K562 (cell line): ENCODE data around the gene ERN1. TPM values are rescaled to one million over a fixed set of nuclear protein-coding genes. Genes with fewer than 3 reads are reported as not detected.
A peak's percentile ranks its signal among the peaks of the same experiment; 100 is the strongest.

Experiments
- ADNP ChIP-seq: fragments of 200-800 bp; sonication (Bioruptor generic); IDR thresholded peaks from 2 replicates; pipeline ENCODE4 v1.6.1; 2016; ENCODE audit warnings: missing genetic modification characterization, missing compliant biosample characterization
- ETV5 ChIP-seq: sonication (generic); formaldehyde crosslinking; IDR thresholded peaks from 2 replicates; pipeline ENCODE4 v1.4.0; 2020; ENCODE audit warnings: low read depth, mild to moderate bottlenecking, missing genetic modification reagents
- GATAD2A ChIP-seq: fragments of 450-650 bp; IDR thresholded peaks from 2 replicates; pipeline ENCODE4 v1.6.1; 2017
- HMBOX1 ChIP-seq: sonication (generic); IDR thresholded peaks from 2 replicates; pipeline ENCODE4 v1.6.1; 2016
- HNRNPH1 ChIP-seq: fragments of 200-400 bp; formaldehyde crosslinking; optimal IDR thresholded peaks from 2 replicates; pipeline ENCODE3; 2017; ENCODE audit warnings: low read depth, mild to moderate bottlenecking, low read length, moderate library complexity
- NFIX ChIP-seq: fragments of 250-450 bp; sonication (Bioruptor Pico); IDR thresholded peaks from 2 replicates; pipeline ENCODE4 v1.4.0; 2020; ENCODE audit warnings: low read depth, mild to moderate bottlenecking, moderate library complexity
- PPARD ChIP-seq: fragments of 250-450 bp; sonication (Bioruptor Pico); IDR thresholded peaks from 2 replicates; pipeline ENCODE4 v1.8.0; 2022; ENCODE audit warnings: inconsistent platforms, mild to moderate bottlenecking, moderate library complexity
- SIRT6 ChIP-seq: IDR thresholded peaks from one replicate; pipeline ENCODE4 v1.6.1; 2012; ENCODE audit warnings: low read depth, mild to moderate bottlenecking, control low read depth, inconsistent platforms, low read length, moderate library complexity
- SP2 ChIP-seq: IDR thresholded peaks from 2 replicates; pipeline ENCODE4 v1.6.1; 2011; ENCODE audit warnings: mild to moderate bottlenecking, low read depth, low read length, moderate library complexity; ENCODE audit not compliant: poor library complexity, severe bottlenecking; ENCODE audit errors: extremely low read depth
- SUPT5H ChIP-seq: fragments of 450-650 bp; IDR thresholded peaks from 2 replicates; pipeline ENCODE4 v1.6.1; 2016
- ZHX1 ChIP-seq: fragments of 150-350 bp; conservative IDR thresholded peaks from 2 replicates; pipeline ENCODE4 v1.6.1; 2014; ENCODE audit warnings: low read length
- ZNF121 ChIP-seq: sonication (generic); formaldehyde crosslinking; conservative IDR thresholded peaks from 2 replicates; pipeline ENCODE4 v1.8.0; 2022; ENCODE audit warnings: missing genetic modification reagents
- ZNF124 ChIP-seq: sonication (generic); formaldehyde crosslinking; IDR thresholded peaks from 2 replicates; pipeline ENCODE4 v1.8.1; 2022; ENCODE audit warnings: missing genetic modification reagents
- ZNF766 ChIP-seq: fragments of 200-800 bp; sonication (Bioruptor generic); conservative IDR thresholded peaks from 2 replicates; pipeline ENCODE4 v1.6.1; 2016; ENCODE audit warnings: missing genetic modification characterization, missing compliant biosample characterization
- polyA plus RNA-seq, 8 experiments: library from polyadenylated mRNA; depleted of rRNA in 4 of 8; stranded (reverse) in 5 of 8; unstranded in 3 of 8; fragments of >200 nt; fragmentation: Nextera tagmentation in 2 of 8; fragmentation: Illumina TruSeq in 1 of 8; extraction: Ambion mirVana in 2 of 8; extraction: Trizol in 1 of 8; gene quantifications; 2 replicates each; pipeline versions ENCODE4 v1.2.1 to v1.2.3, GENCODE V29; 2011 to 2014; ENCODE audit warnings: inconsistent platforms in 1 of 8, missing spikeins in 1 of 8
- total RNA-seq, 7 experiments: library from RNA; depleted of rRNA in 6 of 7; stranded (reverse); fragments of >200 nt in 6 of 7; fragmentation: Illumina TruSeq in 2 of 7; extraction: Trizol in 2 of 7; gene quantifications; 2 replicates each; pipeline versions ENCODE4 v1.2.1 to v1.2.3, GENCODE V29; 2011 to 2021; ENCODE audit warnings: low replicate concordance in 1 of 7
- TF ChIP-seq, protein P1 (sequence below): fragments of 250-450 bp; sonication (Bioruptor Pico); IDR thresholded peaks from 2 replicates; pipeline ENCODE4 v1.8.0; 2022; ENCODE audit warnings: moderate library complexity, mild to moderate bottlenecking, inconsistent platforms

Gene ERN1
- total and polyA plus RNA-seq, 9 of the 15 experiments (the other 6 are each of a cell fraction or from before 2014, with no cell fraction given) = 2.1 to 22.5 (median 7.3) TPM

- peak; percentile 74; the same call in 1 of the 2 replicates for TF ChIP-seq ADNP
- TF ChIP-seq SP2 = no peak
- no peak for TF ChIP-seq ZHX1
- TF ChIP-seq ZNF124 = no peak
- TF ChIP-seq ZNF766 (CRISPR knock-in tag) = peak; percentile 67; the same call in 1 of the 2 replicates
- TF ChIP-seq NFIX (CRISPR knock-in tag) = no peak
- no peak for TF ChIP-seq PPARD (CRISPR knock-in tag)
- peak; percentile 70 for TF ChIP-seq SUPT5H
- TF ChIP-seq ETV5 (CRISPR knock-in tag) = peak; percentile 92
- no peak for TF ChIP-seq HNRNPH1
- TF ChIP-seq SIRT6 = no peak
- TF ChIP-seq ZNF121 = no peak
- peak; percentile 90 for TF ChIP-seq GATAD2A
- TF ChIP-seq, protein P1, sequence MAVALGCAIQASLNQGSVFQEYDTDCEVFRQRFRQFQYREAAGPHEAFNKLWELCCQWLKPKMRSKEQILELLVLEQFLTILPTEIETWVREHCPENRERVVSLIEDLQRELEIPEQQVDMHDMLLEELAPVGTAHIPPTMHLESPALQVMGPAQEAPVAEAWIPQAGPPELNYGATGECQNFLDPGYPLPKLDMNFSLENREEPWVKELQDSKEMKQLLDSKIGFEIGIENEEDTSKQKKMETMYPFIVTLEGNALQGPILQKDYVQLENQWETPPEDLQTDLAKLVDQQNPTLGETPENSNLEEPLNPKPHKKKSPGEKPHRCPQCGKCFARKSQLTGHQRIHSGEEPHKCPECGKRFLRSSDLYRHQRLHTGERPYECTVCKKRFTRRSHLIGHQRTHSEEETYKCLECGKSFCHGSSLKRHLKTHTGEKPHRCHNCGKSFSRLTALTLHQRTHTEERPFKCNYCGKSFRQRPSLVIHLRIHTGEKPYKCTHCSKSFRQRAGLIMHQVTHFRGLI = no peak
- TF ChIP-seq HMBOX1 = peak; percentile 88
These were observed 123.4 kb downstream of the ERN1 start (continued) for GRCh38 chr17:64006361-64007088.
